H1 (cell line): ENCODE measurements around the gene PKD1L1. TPM values are rescaled to one million over a fixed set of nuclear protein-coding genes. Genes with fewer than 3 reads are reported as not detected.

ENCODE experiments used
- CTCF ChIA-PET: fragments of 300-600 bp; sonication (Branson Sonifier 250); formaldehyde crosslinking; loops from one replicate; lab custom pipeline; 2021; ENCODE audit not compliant: partially characterized antibody; lab: Charles Lee
- POLR2A ChIA-PET: fragments of 300-600 bp; sonication (Branson Sonifier 250); formaldehyde crosslinking; loops from one replicate; lab custom pipeline; 2021; ENCODE audit warnings: inconsistent platforms; ENCODE audit not compliant: partially characterized antibody; lab: Charles Lee
- DNase-seq, 2 experiments: peaks; one replicate each; pipeline versions ENCODE4 v3.0.0 to v3.0.0-alpha.2; 2010 to 2022; ENCODE audit warnings: low spot score in 2 of 2, low read depth in 1 of 2, mixed read lengths in 1 of 2
- FAIRE-seq: peaks from 2 replicates; lab custom pipeline; 2011; peaks lifted over from hg19 to GRCh38; lab: Jason Lieb, UNC
- H2AFZ ChIP-seq: 2 replicates; pipeline ENCODE4 v1.8.1; 2012; ENCODE audit warnings: low read length, inconsistent platforms
- H2AK5ac ChIP-seq: 2 replicates; pipeline ENCODE4 v1.6.1; 2013; ENCODE audit warnings: low read depth, low read length
- H2BK120ac ChIP-seq: replicated peaks from 2 replicates; pipeline ENCODE3; 2013; ENCODE audit warnings: low read depth, low read length, inconsistent platforms
- H2BK12ac ChIP-seq: 2 replicates; pipeline ENCODE4 v1.6.1; 2013; ENCODE audit warnings: low read depth, low read length
- H2BK15ac ChIP-seq: 2 replicates; pipeline ENCODE4 v1.6.1; 2013; ENCODE audit warnings: low read length
- H2BK20ac ChIP-seq: 2 replicates; pipeline ENCODE4 v1.6.1; 2013; ENCODE audit warnings: low read length
- H2BK5ac ChIP-seq: 2 replicates; pipeline ENCODE4 v1.6.1; 2013; ENCODE audit warnings: low read depth, low read length
- H3K14ac ChIP-seq: 2 replicates; pipeline ENCODE4 v1.6.1; 2013; ENCODE audit warnings: inconsistent platforms; ENCODE audit not compliant: insufficient read length
- H3K18ac ChIP-seq: 2 replicates; pipeline ENCODE4 v1.6.1; 2013; ENCODE audit warnings: low read length; ENCODE audit errors: extremely low read depth
- H3K23ac ChIP-seq: 2 replicates; pipeline ENCODE4 v1.6.1; 2013; ENCODE audit warnings: inconsistent platforms; ENCODE audit not compliant: insufficient read length
- H3K23me2 ChIP-seq: 2 replicates; pipeline ENCODE4 v1.6.1; 2013; ENCODE audit warnings: low read depth, low read length
- H3K27ac ChIP-seq: 2 replicates; pipeline ENCODE4 v1.6.1; 2011; ENCODE audit warnings: low read depth, low read length, inconsistent platforms
- H3K27me3 ChIP-seq, 4 experiments: replicated peaks in 1 of 4; 1 replicate in 1 of 4; 2 replicates in 3 of 4; pipeline versions ENCODE4 v1.6.1 to v1.8.1; 2011 to 2013; ENCODE audit warnings: low read length in 3 of 4, mild to moderate bottlenecking in 3 of 4, inconsistent platforms in 2 of 4, mixed read lengths in 2 of 4, moderate library complexity in 1 of 4; ENCODE audit not compliant: control insufficient read depth in 3 of 4, insufficient read depth in 3 of 4; ENCODE audit errors: extremely low read depth in 1 of 4
- H3K36me3 ChIP-seq, 4 experiments: 2 replicates each; pipeline versions ENCODE4 v1.6.1 to v1.8.1; 2011 to 2013; ENCODE audit warnings: mild to moderate bottlenecking in 4 of 4, low read length in 3 of 4, moderate library complexity in 2 of 4, control low read depth in 1 of 4, inconsistent platforms in 1 of 4; ENCODE audit not compliant: insufficient read depth in 4 of 4, control insufficient read depth in 2 of 4
- H3K4ac ChIP-seq: replicated peaks from 2 replicates; pipeline ENCODE3; 2013; ENCODE audit warnings: low read length, low read depth, mixed read lengths, inconsistent platforms; ENCODE audit not compliant: insufficient read length
- H3K4me1 ChIP-seq, 4 experiments: replicated peaks in 1 of 4; 1 replicate in 1 of 4; 2 replicates in 3 of 4; pipeline versions ENCODE4 v1.6.1 to v1.8.1; 2011 to 2013; ENCODE audit warnings: low read length in 3 of 4, inconsistent platforms in 2 of 4, mixed read lengths in 1 of 4; ENCODE audit not compliant: insufficient read depth in 4 of 4, control insufficient read depth in 3 of 4
- H3K4me2 ChIP-seq, 2 experiments: 2 replicates each; pipeline versions ENCODE4 v1.6.1 to v1.8.1; 2011 to 2013; ENCODE audit warnings: low read depth in 2 of 2, low read length in 2 of 2, control low read depth in 1 of 2, inconsistent platforms in 1 of 2, mild to moderate bottlenecking in 1 of 2; ENCODE audit not compliant: insufficient read depth in 1 of 2
- H3K4me3 ChIP-seq, 4 experiments: fragments of 200-600, 300-600 bp in 1 of 4; sonication (generic), shearing (Covaris generic), sonication (Bioruptor Twin) in 1 of 4; 2 replicates each; pipeline versions ENCODE4 v1.5.1 to v1.8.1; 2011 to 2016; ENCODE audit warnings: low read length in 4 of 4, low read depth in 3 of 4, control low read depth in 2 of 4, inconsistent platforms in 2 of 4, mild to moderate bottlenecking in 2 of 4, mixed read lengths in 1 of 4, moderate library complexity in 1 of 4; ENCODE audit not compliant: insufficient read depth in 2 of 4; ENCODE audit errors: extremely low read depth in 1 of 4
- H3K56ac ChIP-seq: replicated peaks from 2 replicates; pipeline ENCODE3; 2013; ENCODE audit warnings: low read depth, mild to moderate bottlenecking, mixed read lengths, low read length, inconsistent platforms; ENCODE audit not compliant: insufficient read length
- H3K79me1 ChIP-seq: 2 replicates; pipeline ENCODE4 v1.6.1; 2013; ENCODE audit warnings: low read depth, low read length, control low read depth
- H3K79me2 ChIP-seq, 2 experiments: 2 replicates each; pipeline versions ENCODE4 v1.6.1 to v1.8.1; 2012 to 2013; ENCODE audit warnings: low read length in 2 of 2, mild to moderate bottlenecking in 2 of 2, inconsistent platforms in 1 of 2; ENCODE audit not compliant: insufficient read depth in 2 of 2, control insufficient read depth in 1 of 2
- H3K9ac ChIP-seq, 4 experiments: replicated peaks in 1 of 4; 1 replicate in 1 of 4; 2 replicates in 3 of 4; pipeline versions ENCODE4 v1.6.1 to v1.8.1; 2011 to 2013; ENCODE audit warnings: low read depth in 3 of 4, low read length in 3 of 4, control low read depth in 2 of 4, mild to moderate bottlenecking in 2 of 4, moderate library complexity in 2 of 4, inconsistent platforms in 1 of 4; ENCODE audit errors: extremely low read depth in 1 of 4
- H3K9me3 ChIP-seq, 2 experiments: 2 replicates each; pipeline versions ENCODE4 v1.6.1 to v1.8.1; 2012 to 2013; ENCODE audit warnings: mild to moderate bottlenecking in 2 of 2, moderate library complexity in 2 of 2, control low read depth in 1 of 2, inconsistent platforms in 1 of 2, low read depth in 1 of 2, low read length in 1 of 2, mixed read lengths in 1 of 2; ENCODE audit not compliant: insufficient read depth in 2 of 2
- H4K20me1 ChIP-seq, 2 experiments: replicated peaks in 1 of 2; 2 replicates each; pipeline versions ENCODE3 to v1.8.1; 2011 to 2013; ENCODE audit warnings: inconsistent platforms in 2 of 2, low read length in 2 of 2, mild to moderate bottlenecking in 1 of 2; ENCODE audit not compliant: insufficient read depth in 2 of 2, control insufficient read depth in 1 of 2
- H4K5ac ChIP-seq: 2 replicates; pipeline ENCODE4 v1.6.1; 2013; ENCODE audit warnings: low read length, low read depth, mixed read lengths, inconsistent platforms; ENCODE audit not compliant: insufficient read length
- H4K8ac ChIP-seq: 2 replicates; pipeline ENCODE4 v1.8.0; 2013; ENCODE audit warnings: mild to moderate bottlenecking, moderate library complexity, low read length, inconsistent platforms; ENCODE audit not compliant: insufficient read depth; ENCODE audit errors: extremely low read depth
- H4K91ac ChIP-seq: replicated peaks from 2 replicates; pipeline ENCODE3; 2013; ENCODE audit warnings: low read length, mixed read lengths, inconsistent platforms; ENCODE audit not compliant: insufficient read length
- CTBP2 ChIP-seq: IDR thresholded peaks from 2 replicates; pipeline ENCODE4 v1.7.0; 2011; ENCODE audit warnings: borderline replicate concordance, mild to moderate bottlenecking, moderate library complexity, mixed read lengths, low read length; ENCODE audit not compliant: insufficient read depth, insufficient read length
- GABPA ChIP-seq: IDR thresholded peaks from 2 replicates; pipeline ENCODE4 v1.6.1; 2011; ENCODE audit warnings: mild to moderate bottlenecking, low read length, moderate library complexity, borderline replicate concordance; ENCODE audit not compliant: insufficient read depth
- NRF1 ChIP-seq: IDR thresholded peaks from 2 replicates; pipeline ENCODE4 v1.6.1; 2011; ENCODE audit warnings: mild to moderate bottlenecking, low read depth, low read length, improper control_type of control experiment
- RXRA ChIP-seq: IDR thresholded peaks from 2 replicates; pipeline ENCODE4 v1.6.1; 2011; ENCODE audit warnings: low read depth, mild to moderate bottlenecking, low read length, moderate library complexity; ENCODE audit not compliant: insufficient read depth
- WGBS, 2 experiments: shearing (Covaris generic) in 1 of 2; methylation state at CpG; one replicate each; pipeline versions ENCODE4 v1.1.6 to v1.1.7; 2013 to 2015; ENCODE audit warnings: low lambda C conversion rate in 2 of 2, mixed read lengths in 2 of 2, inconsistent platforms in 1 of 2, low coverage in 1 of 2, missing lambda C conversion rate in 1 of 2; ENCODE audit not compliant: insufficient replicate concordance in 2 of 2, insufficient coverage in 1 of 2, insufficient read length in 1 of 2; ENCODE audit errors: extremely low coverage in 1 of 2, missing lambda C conversion rate in 1 of 2; 5-methylcytosine and 5-hydroxymethylcytosine counted together
- polyA plus RNA-seq, 7 experiments: library from polyadenylated mRNA; depleted of rRNA in 3 of 7; stranded (reverse) in 5 of 7; unstranded in 2 of 7; fragments of >200 nt in 5 of 7; fragments of 200-250 nt in 2 of 7; gene quantifications; 1 replicate in 5 of 7; 2 replicates in 1 of 7; 4 replicates in 1 of 7; pipeline versions ENCODE4 v1.2.1 to v1.2.3, GENCODE V29; 2011 to 2013; ENCODE audit warnings: missing spikeins in 2 of 7, mixed read lengths in 2 of 7
- total RNA-seq: library from RNA; stranded (reverse); fragmentation: NEBNext Ultra II Directional; extraction: Animal tissue kit (Norgen Biotek cat#: 25700); gene quantifications from 2 replicates; pipeline ENCODE4 v1.2.1, GENCODE V29; 2021
- TF ChIP-seq, protein P1 (sequence below), 3 experiments: IDR thresholded peaks; 1 replicate in 2 of 3; 2 replicates in 1 of 3; pipeline versions ENCODE4 v1.5.1 to v1.6.1; 2011; ENCODE audit warnings: low read length in 3 of 3, mild to moderate bottlenecking in 3 of 3, inconsistent platforms in 2 of 3, low read depth in 1 of 3, moderate library complexity in 1 of 3; ENCODE audit not compliant: insufficient read depth in 1 of 3; ENCODE audit errors: control extremely low read depth in 1 of 3

PKD1L1 gene
- total and polyA plus RNA-seq, 2 of the 8 experiments (the other 6 are each of a cell fraction or from before 2014, with no cell fraction given), result 0.22 to 0.35 TPM

DNA sequence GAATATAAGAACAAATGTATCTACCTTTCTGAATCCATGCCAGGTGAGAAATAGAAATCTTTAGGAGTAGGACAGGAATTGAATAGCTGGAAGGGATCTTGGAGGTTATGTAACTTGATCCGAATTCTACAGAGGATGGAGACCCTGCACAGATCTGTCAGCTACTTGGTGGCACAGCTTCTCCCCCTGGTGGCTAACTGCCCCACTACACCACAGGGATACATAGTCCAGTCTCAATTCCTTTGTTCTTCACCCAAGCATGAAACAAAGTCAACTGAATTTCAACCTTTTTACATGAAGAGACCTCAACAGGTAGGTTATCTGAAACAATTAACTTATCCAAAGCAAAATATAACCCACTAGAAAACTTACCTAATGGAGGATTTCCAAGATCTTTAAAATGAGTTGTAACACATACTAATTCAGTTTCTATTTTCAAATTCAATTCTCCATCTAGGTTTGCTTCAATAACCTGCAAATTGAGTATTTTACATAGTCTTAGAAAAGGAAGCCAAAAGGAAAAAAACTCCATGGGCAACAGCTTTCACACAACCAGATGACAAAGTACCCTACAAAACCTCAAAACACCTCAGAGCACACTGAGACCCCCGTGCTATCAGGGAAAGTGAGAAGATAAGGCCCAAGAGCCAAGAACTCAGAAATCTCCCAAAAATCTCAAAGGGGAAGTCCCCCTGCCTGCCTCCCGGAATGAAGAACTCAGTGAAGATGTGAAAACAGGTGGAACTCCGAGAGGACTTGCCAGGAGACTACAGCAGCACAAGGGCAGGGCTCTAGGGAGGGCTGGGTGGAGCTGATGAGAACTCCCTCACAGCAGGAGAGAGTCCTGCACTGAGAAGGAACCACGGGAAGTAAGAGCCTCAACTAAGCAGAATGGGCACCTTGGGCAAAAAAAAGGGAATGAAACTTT is 20.8 kb upstream of the PKD1L1 start:
- Histone ChIP-seq H4K8ac (no peak overlapping the region), H3K23me2 (no peaks in the 10 kb centered on the region), H3K14ac (no peak overlapping the region), H2BK5ac (no peak overlapping the region), H3K36me3 (peaks cover 25 to 65% (median 56%) of the 10 kb centered on the region in 4 experiments), H2BK120ac (no peak overlapping the region), H2BK12ac (no peak overlapping the region), H3K4ac (no peak overlapping the region), H2AFZ (no peak overlapping the region), H3K27ac (no peak overlapping the region), H3K9me3 (no peaks in the 10 kb centered on the region), H2AK5ac (no peak overlapping the region), H3K9ac (no peak overlapping the region), H3K4me3 (no peak overlapping the region), H4K91ac (no peak overlapping the region), H4K5ac (no peak overlapping the region), H3K56ac (no peak overlapping the region), H3K27me3 (no peaks in the 10 kb centered on the region), H2BK20ac (no peak overlapping the region), H3K23ac (no peak overlapping the region), H3K18ac (no peak overlapping the region), H3K4me1 (no peaks in the 10 kb centered on the region), H3K79me2 (no peaks in the 10 kb centered on the region; a peak in 1 of 4 replicates), H3K4me2 (no peak overlapping the region), H4K20me1 (peaks cover 0 to 10% of the 10 kb centered on the region in 2 experiments), H3K79me1 (peaks cover 4% of the 10 kb centered on the region; the same call in 1 of the 2 replicates), H2BK15ac (no peak overlapping the region)
- FAIRE-seq, result peak; percentile 96
- DNase-seq, result peak; percentile 46 to 87
- POLR2A ChIA-PET, result interaction anchor here (0.8 to 1.4 kb wide), 5 partner anchors 9 to 178 kb away, joined by 4 to 7 read pairs (median 5); partner anchors contain the start of gene PKD1L1
- CTCF ChIA-PET, result interaction anchor here (0.7 to 2.8 kb wide), 16 partner anchors 9 to 135 kb away, joined by 3 to 16 read pairs (median 3); partner anchors contain the start of gene PKD1L1
- WGBS, 2 experiments, result 84% methylated on average over 5 of the region's 5 CpGs; no CpG with 5 or more reads in 1 of the 2 experiments
- TF ChIP-seq CTBP2 (no peak), GABPA (no peak), RXRA (no peak), NRF1 (no peak)
- TF ChIP-seq, protein P1, sequence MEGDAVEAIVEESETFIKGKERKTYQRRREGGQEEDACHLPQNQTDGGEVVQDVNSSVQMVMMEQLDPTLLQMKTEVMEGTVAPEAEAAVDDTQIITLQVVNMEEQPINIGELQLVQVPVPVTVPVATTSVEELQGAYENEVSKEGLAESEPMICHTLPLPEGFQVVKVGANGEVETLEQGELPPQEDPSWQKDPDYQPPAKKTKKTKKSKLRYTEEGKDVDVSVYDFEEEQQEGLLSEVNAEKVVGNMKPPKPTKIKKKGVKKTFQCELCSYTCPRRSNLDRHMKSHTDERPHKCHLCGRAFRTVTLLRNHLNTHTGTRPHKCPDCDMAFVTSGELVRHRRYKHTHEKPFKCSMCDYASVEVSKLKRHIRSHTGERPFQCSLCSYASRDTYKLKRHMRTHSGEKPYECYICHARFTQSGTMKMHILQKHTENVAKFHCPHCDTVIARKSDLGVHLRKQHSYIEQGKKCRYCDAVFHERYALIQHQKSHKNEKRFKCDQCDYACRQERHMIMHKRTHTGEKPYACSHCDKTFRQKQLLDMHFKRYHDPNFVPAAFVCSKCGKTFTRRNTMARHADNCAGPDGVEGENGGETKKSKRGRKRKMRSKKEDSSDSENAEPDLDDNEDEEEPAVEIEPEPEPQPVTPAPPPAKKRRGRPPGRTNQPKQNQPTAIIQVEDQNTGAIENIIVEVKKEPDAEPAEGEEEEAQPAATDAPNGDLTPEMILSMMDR (IDR thresholded peaks at IDR 0.05; ENCODE audit: control extremely low read depth in 1 of 3, insufficient read depth in 1 of 3, low read depth in 1 of 3, low read length in 3 of 3), result peak; percentile 76 to 95 (median 88)
